ENCODE data around the gene DNAJC27.

The DNAJC27 gene

DNA sequence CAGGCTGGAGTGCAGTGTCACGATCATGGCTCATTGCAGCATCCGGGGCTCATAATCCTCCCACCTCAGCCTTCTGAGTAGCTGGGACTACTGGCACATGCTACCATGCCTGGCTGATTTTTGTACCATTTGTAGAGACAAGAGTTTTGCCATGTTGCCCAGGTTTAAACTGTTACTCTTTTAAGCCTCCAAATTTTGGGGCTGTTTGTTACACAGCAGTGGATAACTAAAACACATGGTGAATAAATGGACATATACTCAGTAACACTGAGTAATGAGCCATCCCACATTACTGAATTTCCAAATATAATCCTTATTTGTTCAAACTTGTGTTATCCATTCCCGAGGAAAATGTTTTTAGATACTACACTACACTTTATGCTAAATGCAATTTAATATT is 61.5 kb downstream of the DNAJC27 start:
- H3K36me3 ChIP-seq (ENCODE audit: control insufficient read depth, insufficient read depth, low read length), result peaks cover 11% of the 10 kb centered on the region
- DNase-seq (ENCODE audit: extremely low read depth, insufficient read length), result no peak
- H3K27me3 ChIP-seq (replicated peaks; ENCODE audit: control insufficient read depth, insufficient read depth, low read length), result no peaks in the 10 kb centered on the region
- no peak overlapping the region for H3K4me3 ChIP-seq (replicated peaks; ENCODE audit: low read depth, low read length)
- TF ChIP-seq, protein P1, sequence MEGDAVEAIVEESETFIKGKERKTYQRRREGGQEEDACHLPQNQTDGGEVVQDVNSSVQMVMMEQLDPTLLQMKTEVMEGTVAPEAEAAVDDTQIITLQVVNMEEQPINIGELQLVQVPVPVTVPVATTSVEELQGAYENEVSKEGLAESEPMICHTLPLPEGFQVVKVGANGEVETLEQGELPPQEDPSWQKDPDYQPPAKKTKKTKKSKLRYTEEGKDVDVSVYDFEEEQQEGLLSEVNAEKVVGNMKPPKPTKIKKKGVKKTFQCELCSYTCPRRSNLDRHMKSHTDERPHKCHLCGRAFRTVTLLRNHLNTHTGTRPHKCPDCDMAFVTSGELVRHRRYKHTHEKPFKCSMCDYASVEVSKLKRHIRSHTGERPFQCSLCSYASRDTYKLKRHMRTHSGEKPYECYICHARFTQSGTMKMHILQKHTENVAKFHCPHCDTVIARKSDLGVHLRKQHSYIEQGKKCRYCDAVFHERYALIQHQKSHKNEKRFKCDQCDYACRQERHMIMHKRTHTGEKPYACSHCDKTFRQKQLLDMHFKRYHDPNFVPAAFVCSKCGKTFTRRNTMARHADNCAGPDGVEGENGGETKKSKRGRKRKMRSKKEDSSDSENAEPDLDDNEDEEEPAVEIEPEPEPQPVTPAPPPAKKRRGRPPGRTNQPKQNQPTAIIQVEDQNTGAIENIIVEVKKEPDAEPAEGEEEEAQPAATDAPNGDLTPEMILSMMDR (IDR thresholded peaks at IDR 0.05; ENCODE audit: insufficient read depth, low read length, poor library complexity, severe bottlenecking), result no peak

DNA sequence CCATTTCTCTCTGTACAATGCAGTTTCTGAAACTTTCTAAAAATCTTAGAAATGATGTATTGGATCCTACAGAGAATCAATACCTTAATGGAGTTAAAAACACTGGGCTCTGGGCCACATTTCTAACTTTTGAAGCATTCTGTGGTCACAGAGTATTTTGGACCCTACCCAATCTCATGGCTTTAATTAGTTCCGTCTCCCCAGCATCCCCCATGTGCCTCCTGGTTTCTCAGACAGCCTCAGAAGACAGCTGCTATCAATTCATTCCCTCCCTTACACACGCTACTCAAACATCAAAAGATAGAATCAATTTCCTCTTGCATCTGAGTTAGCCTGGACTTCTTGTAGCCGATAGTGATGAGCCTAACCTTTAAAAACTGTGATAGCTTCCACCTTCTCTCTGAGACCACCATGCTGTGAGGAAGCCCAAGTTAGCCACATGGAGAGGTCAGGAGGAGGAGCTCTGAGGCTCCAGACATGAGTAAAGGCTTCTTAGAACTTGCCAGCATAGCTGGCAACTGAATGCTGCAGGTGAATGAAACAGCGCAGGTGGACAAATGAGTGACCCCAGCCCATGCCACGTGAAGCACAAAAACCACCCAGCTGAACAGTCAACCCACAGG is 62.1 kb downstream of the DNAJC27 start:
- TF ChIP-seq, protein P1 (IDR thresholded peaks at IDR 0.05; ENCODE audit: insufficient read depth, low read length, poor library complexity, severe bottlenecking), result no peak
- Histone ChIP-seq H3K27me3 (replicated peaks; ENCODE audit: control insufficient read depth, insufficient read depth, low read length) (no peaks in the 10 kb centered on the region), H3K36me3 (ENCODE audit: control insufficient read depth, insufficient read depth, low read length) (peaks cover 9% of the 10 kb centered on the region), H3K4me3 (replicated peaks; ENCODE audit: low read depth, low read length) (no peak overlapping the region)
- no peak for DNase-seq (ENCODE audit: extremely low read depth, insufficient read length)

DNA sequence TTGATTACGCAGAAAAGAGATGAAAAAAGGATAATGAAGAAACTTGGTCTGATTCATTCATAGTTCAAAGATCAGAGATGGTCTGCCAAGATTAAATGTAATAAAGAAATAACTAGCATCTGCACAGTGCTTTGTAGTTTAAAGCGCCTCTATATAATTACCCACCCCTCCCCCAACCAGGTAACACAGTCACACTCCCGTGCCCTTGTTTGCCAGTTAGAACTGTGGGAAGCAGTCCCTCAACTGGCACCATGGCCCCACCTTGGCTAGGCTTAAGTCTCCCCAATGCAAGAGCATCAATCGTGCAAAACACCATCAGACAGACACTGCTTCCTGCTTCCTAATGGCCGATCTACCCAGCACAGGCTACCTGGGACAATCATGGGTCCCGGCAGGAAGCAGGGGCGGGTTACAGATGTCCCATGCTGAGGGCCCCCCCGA is 63.3 kb downstream of the DNAJC27 start:
- no peak for DNase-seq (ENCODE audit: extremely low read depth, insufficient read length)
- Histone ChIP-seq H3K36me3 (ENCODE audit: control insufficient read depth, insufficient read depth, low read length) (peaks cover 9% of the 10 kb centered on the region), H3K4me3 (replicated peaks; ENCODE audit: low read depth, low read length) (no peak overlapping the region), H3K27me3 (replicated peaks; ENCODE audit: control insufficient read depth, insufficient read depth, low read length) (no peaks in the 10 kb centered on the region)
- TF ChIP-seq, protein P1 (IDR thresholded peaks at IDR 0.05; ENCODE audit: insufficient read depth, low read length, poor library complexity, severe bottlenecking), result no peak

DNA sequence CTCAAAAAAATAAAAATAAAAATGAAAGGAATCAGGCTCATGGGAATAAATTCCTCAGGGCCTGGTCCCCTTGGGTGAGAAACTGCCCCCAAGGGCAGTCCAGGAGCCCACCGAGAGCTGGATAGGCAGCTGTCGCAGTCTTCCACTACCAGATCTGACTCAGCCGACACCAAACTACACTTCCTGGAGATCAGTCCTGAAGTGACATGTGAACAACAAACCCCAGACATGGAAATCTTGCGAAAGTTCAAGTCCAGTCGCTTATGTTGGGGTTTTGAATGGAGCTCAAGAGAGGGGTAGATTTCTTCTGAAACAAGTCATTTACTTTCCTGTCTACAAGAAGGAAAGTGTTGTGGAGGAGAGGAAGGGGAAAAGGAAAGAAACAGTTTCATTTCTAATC is 64.6 kb downstream of the DNAJC27 start:
- H3K36me3 ChIP-seq (ENCODE audit: control insufficient read depth, insufficient read depth, low read length), result peaks cover 6% of the 10 kb centered on the region; the same call in 1 of the 2 replicates

DNA sequence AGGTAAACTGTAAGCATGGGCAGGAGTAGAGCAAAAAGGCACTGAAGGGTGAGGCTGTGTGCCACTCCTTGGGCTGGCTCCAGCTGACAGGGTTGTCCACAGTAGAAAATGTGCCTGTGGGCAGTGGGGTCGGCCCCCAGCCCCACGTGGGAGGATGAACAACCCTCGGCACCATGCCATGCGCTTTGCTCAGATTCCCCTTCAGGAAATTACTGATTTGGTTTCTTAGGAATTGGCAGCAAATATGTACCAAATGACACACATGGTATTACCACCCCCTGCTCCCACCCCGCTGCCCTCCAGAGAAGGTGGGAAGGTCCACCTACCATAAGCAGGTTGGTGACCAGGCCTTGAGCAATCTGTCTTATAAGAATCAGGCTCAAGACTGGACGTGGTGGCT is 65.3 kb downstream of the DNAJC27 start:
- DNase-seq (ENCODE audit: extremely low read depth, insufficient read length), result no peak
- TF ChIP-seq, protein P1 (IDR thresholded peaks at IDR 0.05; ENCODE audit: insufficient read depth, low read length, poor library complexity, severe bottlenecking), result no peak
- no peaks in the 10 kb centered on the region for H3K27me3 ChIP-seq (replicated peaks; ENCODE audit: control insufficient read depth, insufficient read depth, low read length)
- peaks cover 3% of the 10 kb centered on the region; the same call in 1 of the 2 replicates for H3K36me3 ChIP-seq (ENCODE audit: control insufficient read depth, insufficient read depth, low read length)
- H3K4me3 ChIP-seq (replicated peaks; ENCODE audit: low read depth, low read length), result no peak overlapping the region

More for the DNA sequence above, 64.6 kb downstream of the DNAJC27 start:
- H3K27me3 ChIP-seq (replicated peaks; ENCODE audit: control insufficient read depth, insufficient read depth, low read length), result no peaks in the 10 kb centered on the region
- no peak overlapping the region for H3K4me3 ChIP-seq (replicated peaks; ENCODE audit: low read depth, low read length)
- no peak for DNase-seq (ENCODE audit: extremely low read depth, insufficient read length)
- TF ChIP-seq, protein P1 (IDR thresholded peaks at IDR 0.05; ENCODE audit: insufficient read depth, low read length, poor library complexity, severe bottlenecking), result no peak

Measured in GM06990 (cell line).